HL-60 (cell line): ENCODE data around the gene HYAL4.
"Not testable (repeated sequence)": the region's sequence is repeated elsewhere in the genome, so short reads cannot be mapped to it uniquely, and the experiment has no call there.

Experiments used
- GABPA ChIP-seq: IDR thresholded peaks from 2 replicates; pipeline ENCODE4 v1.6.1; 2012; ENCODE audit warnings: low read depth
- POLR2AphosphoS5 ChIP-seq: IDR thresholded peaks from 2 replicates; pipeline ENCODE4 v1.6.1; 2012; ENCODE audit warnings: low read depth
- TF ChIP-seq, protein P1 (sequence below): IDR thresholded peaks from one replicate; pipeline ENCODE4 v1.5.1; 2011; ENCODE audit warnings: low read length, control low read depth, inconsistent platforms; ENCODE audit not compliant: insufficient read depth
- TF ChIP-seq, protein P2 (sequence below): IDR thresholded peaks from 2 replicates; pipeline ENCODE4 v1.6.1; 2012; ENCODE audit warnings: low read depth; ENCODE audit not compliant: insufficient replicate concordance

DNA sequence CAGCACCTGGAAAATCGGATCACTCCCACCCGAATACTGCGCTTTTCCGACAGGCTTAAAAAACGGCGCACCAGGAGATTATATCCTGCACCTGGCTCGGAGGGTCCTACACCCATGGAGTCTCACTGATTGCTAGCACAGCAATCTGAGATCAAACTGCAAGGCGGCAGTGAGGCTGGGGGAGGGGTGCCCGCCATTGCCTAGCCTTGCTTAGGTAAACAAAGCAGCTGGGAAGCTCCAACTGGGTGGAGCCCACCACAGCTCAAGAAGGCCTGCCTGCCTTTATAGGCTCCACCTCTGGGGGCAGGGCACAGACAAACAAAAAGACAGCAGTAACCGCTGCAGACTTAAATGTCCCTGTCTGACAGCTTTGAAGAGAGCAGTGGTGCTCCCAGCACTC lies 49.8 kb downstream of the HYAL4 start:
- TF ChIP-seq, protein P1, sequence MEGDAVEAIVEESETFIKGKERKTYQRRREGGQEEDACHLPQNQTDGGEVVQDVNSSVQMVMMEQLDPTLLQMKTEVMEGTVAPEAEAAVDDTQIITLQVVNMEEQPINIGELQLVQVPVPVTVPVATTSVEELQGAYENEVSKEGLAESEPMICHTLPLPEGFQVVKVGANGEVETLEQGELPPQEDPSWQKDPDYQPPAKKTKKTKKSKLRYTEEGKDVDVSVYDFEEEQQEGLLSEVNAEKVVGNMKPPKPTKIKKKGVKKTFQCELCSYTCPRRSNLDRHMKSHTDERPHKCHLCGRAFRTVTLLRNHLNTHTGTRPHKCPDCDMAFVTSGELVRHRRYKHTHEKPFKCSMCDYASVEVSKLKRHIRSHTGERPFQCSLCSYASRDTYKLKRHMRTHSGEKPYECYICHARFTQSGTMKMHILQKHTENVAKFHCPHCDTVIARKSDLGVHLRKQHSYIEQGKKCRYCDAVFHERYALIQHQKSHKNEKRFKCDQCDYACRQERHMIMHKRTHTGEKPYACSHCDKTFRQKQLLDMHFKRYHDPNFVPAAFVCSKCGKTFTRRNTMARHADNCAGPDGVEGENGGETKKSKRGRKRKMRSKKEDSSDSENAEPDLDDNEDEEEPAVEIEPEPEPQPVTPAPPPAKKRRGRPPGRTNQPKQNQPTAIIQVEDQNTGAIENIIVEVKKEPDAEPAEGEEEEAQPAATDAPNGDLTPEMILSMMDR = not testable (repeated sequence)
- not testable (repeated sequence) for TF ChIP-seq POLR2AphosphoS5, GABPA
- TF ChIP-seq, protein P2, sequence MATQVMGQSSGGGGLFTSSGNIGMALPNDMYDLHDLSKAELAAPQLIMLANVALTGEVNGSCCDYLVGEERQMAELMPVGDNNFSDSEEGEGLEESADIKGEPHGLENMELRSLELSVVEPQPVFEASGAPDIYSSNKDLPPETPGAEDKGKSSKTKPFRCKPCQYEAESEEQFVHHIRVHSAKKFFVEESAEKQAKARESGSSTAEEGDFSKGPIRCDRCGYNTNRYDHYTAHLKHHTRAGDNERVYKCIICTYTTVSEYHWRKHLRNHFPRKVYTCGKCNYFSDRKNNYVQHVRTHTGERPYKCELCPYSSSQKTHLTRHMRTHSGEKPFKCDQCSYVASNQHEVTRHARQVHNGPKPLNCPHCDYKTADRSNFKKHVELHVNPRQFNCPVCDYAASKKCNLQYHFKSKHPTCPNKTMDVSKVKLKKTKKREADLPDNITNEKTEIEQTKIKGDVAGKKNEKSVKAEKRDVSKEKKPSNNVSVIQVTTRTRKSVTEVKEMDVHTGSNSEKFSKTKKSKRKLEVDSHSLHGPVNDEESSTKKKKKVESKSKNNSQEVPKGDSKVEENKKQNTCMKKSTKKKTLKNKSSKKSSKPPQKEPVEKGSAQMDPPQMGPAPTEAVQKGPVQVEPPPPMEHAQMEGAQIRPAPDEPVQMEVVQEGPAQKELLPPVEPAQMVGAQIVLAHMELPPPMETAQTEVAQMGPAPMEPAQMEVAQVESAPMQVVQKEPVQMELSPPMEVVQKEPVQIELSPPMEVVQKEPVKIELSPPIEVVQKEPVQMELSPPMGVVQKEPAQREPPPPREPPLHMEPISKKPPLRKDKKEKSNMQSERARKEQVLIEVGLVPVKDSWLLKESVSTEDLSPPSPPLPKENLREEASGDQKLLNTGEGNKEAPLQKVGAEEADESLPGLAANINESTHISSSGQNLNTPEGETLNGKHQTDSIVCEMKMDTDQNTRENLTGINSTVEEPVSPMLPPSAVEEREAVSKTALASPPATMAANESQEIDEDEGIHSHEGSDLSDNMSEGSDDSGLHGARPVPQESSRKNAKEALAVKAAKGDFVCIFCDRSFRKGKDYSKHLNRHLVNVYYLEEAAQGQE = not testable (repeated sequence)
